ENCODE data around the gene NCEH1. TPM values are rescaled to one million over a fixed set of nuclear protein-coding genes. Genes with fewer than 3 reads are reported as not detected.

Gene NCEH1
- total and polyA plus RNA-seq, 2 of the 13 experiments (the other 11 are each of a cell fraction or from before 2014, with no cell fraction given): 12.9 to 21.4 TPM

DNA sequence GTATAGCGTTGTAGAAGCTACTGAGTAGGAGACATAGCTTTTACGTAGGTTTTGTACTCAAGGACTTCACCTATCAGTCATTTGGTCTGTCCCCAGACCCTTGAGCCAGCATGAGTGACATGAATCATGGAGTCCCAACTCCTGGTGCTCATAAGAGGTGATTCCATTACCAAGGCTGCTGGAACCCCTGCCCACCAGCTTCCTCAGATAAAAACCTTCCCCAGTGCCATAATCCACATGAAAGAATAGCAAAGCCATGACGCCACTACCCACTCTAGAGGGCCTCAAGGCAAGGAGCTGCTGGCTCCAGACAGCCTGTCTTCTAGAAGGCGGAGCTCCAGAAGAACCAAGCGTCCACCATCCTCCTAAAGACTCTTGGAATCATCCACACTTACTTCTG is 69.6 kb downstream of the NCEH1 start:
- DNase-seq (ENCODE audit: low spot score) (no peak), FAIRE-seq (no peak), ATAC-seq (no peak)
- Histone ChIP-seq H2AFZ (ENCODE audit: low read length) (no peak overlapping the region), H3K4me2 (ENCODE audit: low read depth, low read length) (no peak overlapping the region), H3K36me3 (replicated peaks in 1 of 2; ENCODE audit: control insufficient read depth in 1 of 2, insufficient read depth in 2 of 2, low read length in 2 of 2) (peaks cover 8 to 23% of the 10 kb centered on the region in 2 experiments), H3K4me3 (replicated peaks in 1 of 3; ENCODE audit: insufficient read depth in 1 of 3, low read depth in 2 of 3, low read length in 3 of 3) (no peak overlapping the region), H4K20me1 (ENCODE audit: insufficient read depth, low read length) (no peaks in the 10 kb centered on the region; the same call in 1 of the 2 replicates), H3K27me3 (ENCODE audit: control insufficient read depth in 1 of 2, insufficient read depth in 2 of 2, low read length in 2 of 2) (no peaks in the 10 kb centered on the region), H3K4me1 (ENCODE audit: insufficient read depth, low read length) (no peaks in the 10 kb centered on the region), H3K9me3 (ENCODE audit: low read length) (no peaks in the 10 kb centered on the region), H3K79me2 (ENCODE audit: insufficient read depth, low read length) (no peaks in the 10 kb centered on the region), H3K27ac (ENCODE audit: extremely low read length, insufficient read depth, low read length) (no peak overlapping the region), H3K9ac (ENCODE audit: insufficient read depth, low read depth, low read length) (no peak overlapping the region)
- in situ Hi-C loops (cut with HindIII; ENCODE audit: extremely low pct_ligation_motif_present, low pct_unique_long_range_greater_than_20kb): no loop called here
- POLR2A ChIA-PET: no interaction called here
- TF ChIP-seq, protein P1, sequence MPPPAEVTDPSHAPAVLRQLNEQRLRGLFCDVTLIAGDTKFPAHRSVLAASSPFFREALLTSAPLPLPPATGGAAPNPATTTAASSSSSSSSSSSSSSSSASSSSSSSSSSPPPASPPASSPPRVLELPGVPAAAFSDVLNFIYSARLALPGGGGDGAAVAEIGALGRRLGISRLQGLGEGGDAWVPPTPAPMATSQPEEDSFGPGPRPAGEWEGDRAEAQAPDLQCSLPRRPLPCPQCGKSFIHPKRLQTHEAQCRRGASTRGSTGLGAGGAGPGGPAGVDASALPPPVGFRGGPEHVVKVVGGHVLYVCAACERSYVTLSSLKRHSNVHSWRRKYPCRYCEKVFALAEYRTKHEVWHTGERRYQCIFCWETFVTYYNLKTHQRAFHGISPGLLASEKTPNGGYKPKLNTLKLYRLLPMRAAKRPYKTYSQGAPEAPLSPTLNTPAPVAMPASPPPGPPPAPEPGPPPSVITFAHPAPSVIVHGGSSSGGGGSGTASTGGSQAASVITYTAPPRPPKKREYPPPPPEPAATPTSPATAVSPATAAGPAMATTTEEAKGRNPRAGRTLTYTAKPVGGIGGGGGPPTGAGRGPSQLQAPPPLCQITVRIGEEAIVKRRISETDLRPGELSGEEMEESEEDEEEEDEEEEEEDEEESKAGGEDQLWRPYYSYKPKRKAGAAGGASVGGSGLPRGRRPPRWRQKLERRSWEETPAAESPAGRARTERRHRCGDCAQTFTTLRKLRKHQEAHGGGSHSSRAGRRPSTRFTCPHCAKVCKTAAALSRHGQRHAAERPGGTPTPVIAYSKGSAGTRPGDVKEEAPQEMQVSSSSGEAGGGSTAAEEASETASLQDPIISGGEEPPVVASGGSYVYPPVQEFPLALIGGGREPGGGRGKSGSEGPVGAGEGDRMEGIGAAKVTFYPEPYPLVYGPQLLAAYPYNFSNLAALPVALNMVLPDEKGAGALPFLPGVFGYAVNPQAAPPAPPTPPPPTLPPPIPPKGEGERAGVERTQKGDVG (CRISPR knock-in tag; IDR thresholded peaks at IDR 0.05; ENCODE audit: borderline replicate concordance): no peak
- no TSS peak for BruUV-seq (replicated peaks)
- WGBS (ENCODE audit: low lambda C conversion rate): 89% methylated on average over 4 of the region's 5 CpGs
- intact Hi-C loops (cut with micrococcal nuclease; ENCODE audit: unreplicated experiment): no loop called here
- CTCF ChIA-PET (ENCODE audit: low intra/inter-chr PET ratio, low total read pairs): no interaction called here

DNA sequence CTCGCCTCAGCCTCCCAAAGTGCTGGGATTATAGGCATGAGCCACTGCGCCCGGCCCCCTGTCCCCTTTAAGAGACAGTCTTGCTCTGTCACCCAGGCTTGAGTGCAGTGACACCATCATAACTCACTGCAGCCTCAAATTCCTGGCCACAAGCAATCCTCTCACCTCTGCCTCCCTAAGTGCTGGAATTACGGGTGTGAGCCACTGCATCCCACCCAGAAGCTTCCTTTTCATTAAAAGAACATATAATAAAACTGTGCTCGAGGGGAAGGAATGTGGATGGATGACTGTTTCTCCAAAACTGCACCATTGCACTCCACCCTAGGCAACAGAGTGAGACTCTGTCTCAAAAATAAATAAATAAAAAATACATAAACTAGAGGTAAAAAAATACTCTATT is 70.1 kb downstream of the NCEH1 start:
- Histone ChIP-seq H3K79me2 (ENCODE audit: insufficient read depth, low read length) (no peaks in the 10 kb centered on the region), H3K4me3 (replicated peaks in 1 of 3; ENCODE audit: insufficient read depth in 1 of 3, low read depth in 2 of 3, low read length in 3 of 3) (no peak overlapping the region), H3K4me1 (ENCODE audit: insufficient read depth, low read length) (no peaks in the 10 kb centered on the region), H2AFZ (ENCODE audit: low read length) (no peak overlapping the region), H3K9ac (ENCODE audit: insufficient read depth, low read depth, low read length) (no peak overlapping the region), H3K4me2 (ENCODE audit: low read depth, low read length) (no peak overlapping the region), H3K9me3 (ENCODE audit: low read length) (no peaks in the 10 kb centered on the region), H3K27ac (ENCODE audit: extremely low read length, insufficient read depth, low read length) (no peak overlapping the region), H3K27me3 (ENCODE audit: control insufficient read depth in 1 of 2, insufficient read depth in 2 of 2, low read length in 2 of 2) (no peaks in the 10 kb centered on the region), H4K20me1 (ENCODE audit: insufficient read depth, low read length) (no peaks in the 10 kb centered on the region; the same call in 1 of the 2 replicates), H3K36me3 (replicated peaks in 1 of 2; ENCODE audit: control insufficient read depth in 1 of 2, insufficient read depth in 2 of 2, low read length in 2 of 2) (peaks cover 8 to 24% of the 10 kb centered on the region in 2 experiments)
- DNase-seq (ENCODE audit: low spot score) (no peak), FAIRE-seq (no peak), ATAC-seq (no peak)
- intact Hi-C loops (cut with micrococcal nuclease; ENCODE audit: unreplicated experiment): no loop called here
- ChIA-PET CTCF (ENCODE audit: low intra/inter-chr PET ratio, low total read pairs) (no interaction called here), POLR2A (no interaction called here)
- BruUV-seq (replicated peaks): no TSS peak
- TF ChIP-seq ZNF7 (CRISPR knock-in tag; IDR thresholded peaks at IDR 0.05): no peak
- no peak for TF ChIP-seq MTF1 (CRISPR knock-in tag; IDR thresholded peaks at IDR 0.05)
- no peak for TF ChIP-seq NPAS2 (CRISPR knock-in tag; IDR thresholded peaks at IDR 0.05; ENCODE audit: borderline replicate concordance)
- TF ChIP-seq, protein P2, sequence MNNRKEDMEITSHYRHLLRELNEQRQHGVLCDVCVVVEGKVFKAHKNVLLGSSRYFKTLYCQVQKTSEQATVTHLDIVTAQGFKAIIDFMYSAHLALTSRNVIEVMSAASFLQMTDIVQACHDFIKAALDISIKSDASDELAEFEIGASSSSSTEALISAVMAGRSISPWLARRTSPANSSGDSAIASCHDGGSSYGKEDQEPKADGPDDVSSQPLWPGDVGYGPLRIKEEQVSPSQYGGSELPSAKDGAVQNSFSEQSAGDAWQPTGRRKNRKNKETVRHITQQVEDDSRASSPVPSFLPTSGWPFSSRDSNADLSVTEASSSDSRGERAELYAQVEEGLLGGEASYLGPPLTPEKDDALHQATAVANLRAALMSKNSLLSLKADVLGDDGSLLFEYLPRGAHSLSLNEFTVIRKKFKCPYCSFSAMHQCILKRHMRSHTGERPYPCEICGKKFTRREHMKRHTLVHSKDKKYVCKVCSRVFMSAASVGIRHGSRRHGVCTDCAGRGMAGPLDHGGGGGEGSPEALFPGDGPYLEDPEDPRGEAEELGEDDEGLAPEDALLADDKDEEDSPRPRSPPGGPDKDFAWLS (CRISPR knock-in tag; IDR thresholded peaks at IDR 0.05; ENCODE audit: borderline replicate concordance): no peak
- TF ChIP-seq ZKSCAN8 (CRISPR knock-in tag; IDR thresholded peaks at IDR 0.05; ENCODE audit: borderline replicate concordance): no peak
- TF ChIP-seq NFYB (CRISPR knock-in tag; IDR thresholded peaks at IDR 0.05): no peak
- no peak for TF ChIP-seq ARNT (IDR thresholded peaks at IDR 0.05)
- no peak for TF ChIP-seq ZFP41 (CRISPR knock-in tag; IDR thresholded peaks at IDR 0.05; ENCODE audit: borderline replicate concordance)
- TF ChIP-seq ZNF263 (CRISPR knock-in tag; IDR thresholded peaks at IDR 0.05): no peak
- TF ChIP-seq, protein P3, sequence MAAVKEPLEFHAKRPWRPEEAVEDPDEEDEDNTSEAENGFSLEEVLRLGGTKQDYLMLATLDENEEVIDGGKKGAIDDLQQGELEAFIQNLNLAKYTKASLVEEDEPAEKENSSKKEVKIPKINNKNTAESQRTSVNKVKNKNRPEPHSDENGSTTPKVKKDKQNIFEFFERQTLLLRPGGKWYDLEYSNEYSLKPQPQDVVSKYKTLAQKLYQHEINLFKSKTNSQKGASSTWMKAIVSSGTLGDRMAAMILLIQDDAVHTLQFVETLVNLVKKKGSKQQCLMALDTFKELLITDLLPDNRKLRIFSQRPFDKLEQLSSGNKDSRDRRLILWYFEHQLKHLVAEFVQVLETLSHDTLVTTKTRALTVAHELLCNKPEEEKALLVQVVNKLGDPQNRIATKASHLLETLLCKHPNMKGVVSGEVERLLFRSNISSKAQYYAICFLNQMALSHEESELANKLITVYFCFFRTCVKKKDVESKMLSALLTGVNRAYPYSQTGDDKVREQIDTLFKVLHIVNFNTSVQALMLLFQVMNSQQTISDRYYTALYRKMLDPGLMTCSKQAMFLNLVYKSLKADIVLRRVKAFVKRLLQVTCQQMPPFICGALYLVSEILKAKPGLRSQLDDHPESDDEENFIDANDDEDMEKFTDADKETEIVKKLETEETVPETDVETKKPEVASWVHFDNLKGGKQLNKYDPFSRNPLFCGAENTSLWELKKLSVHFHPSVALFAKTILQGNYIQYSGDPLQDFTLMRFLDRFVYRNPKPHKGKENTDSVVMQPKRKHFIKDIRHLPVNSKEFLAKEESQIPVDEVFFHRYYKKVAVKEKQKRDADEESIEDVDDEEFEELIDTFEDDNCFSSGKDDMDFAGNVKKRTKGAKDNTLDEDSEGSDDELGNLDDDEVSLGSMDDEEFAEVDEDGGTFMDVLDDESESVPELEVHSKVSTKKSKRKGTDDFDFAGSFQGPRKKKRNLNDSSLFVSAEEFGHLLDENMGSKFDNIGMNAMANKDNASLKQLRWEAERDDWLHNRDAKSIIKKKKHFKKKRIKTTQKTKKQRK (IDR thresholded peaks at IDR 0.05; ENCODE audit: low read length): no peak
- in situ Hi-C loops (cut with HindIII; ENCODE audit: extremely low pct_ligation_motif_present, low pct_unique_long_range_greater_than_20kb): no loop called here
- 94% methylated on average over 5 of the region's 5 CpGs for WGBS (ENCODE audit: low lambda C conversion rate)
